HepG2 (cell line): Measurements from ENCODE around the gene ZFPM1. TPM values are rescaled to one million over a fixed set of nuclear protein-coding genes. Genes with fewer than 3 reads are reported as not detected.

Experiments used
- ATAC-seq: fragments of 200-7000 bp; cut with Tn5 transposase; 3 replicates; pipeline ENCODE4 v1.9.1; 2020; ENCODE audit warnings: mild to moderate bottlenecking, moderate library complexity
- BruUV-seq: library from RNA; stranded (reverse); fragments of 400-500 nt; replicated peaks from 2 replicates; lab custom pipeline; 2021; lab: Mats Ljungman, UMichigan
- CTCF ChIA-PET: fragments of 300-600 bp; formaldehyde crosslinking; extraction: SDS; loops from one replicate; lab custom pipeline; 2021; ENCODE audit warnings: low total read pairs, inconsistent platforms, low intra/inter-chr PET ratio; lab: Yijun Ruan, JAX
- POLR2A ChIA-PET: fragments of 350-600 bp; sonication (Branson Sonifier 250); formaldehyde crosslinking; loops from one replicate; lab custom pipeline; 2020; ENCODE audit warnings: antibody characterized with exemption, inconsistent platforms; lab: Yijun Ruan, JAX
- DNase-seq: peaks from one replicate; pipeline ENCODE4 v3.0.0-alpha.2; 2015; ENCODE audit warnings: low spot score
- FAIRE-seq: peaks from 3 replicates; lab custom pipeline; 2011; peaks lifted over from hg19 to GRCh38; lab: Jason Lieb, UNC
- H2AFZ ChIP-seq: one replicate; pipeline ENCODE4 v1.6.1; 2011; ENCODE audit warnings: low read length, inconsistent platforms
- H3K27ac ChIP-seq: fragments of 300-600 bp; 3 replicates; pipeline ENCODE4 v1.8.0; 2011; ENCODE audit warnings: mixed run types, mild to moderate bottlenecking, mixed read lengths, low read length, inconsistent platforms; ENCODE audit not compliant: insufficient read depth; ENCODE audit errors: extremely low read length
- H3K27me3 ChIP-seq, 2 experiments: fragments of 200-600 bp in 1 of 2; 2 replicates in 1 of 2; 3 replicates in 1 of 2; pipeline versions ENCODE4 v1.6.0 to v1.8.0; 2011; ENCODE audit warnings: low read length in 2 of 2, mild to moderate bottlenecking in 2 of 2, moderate library complexity in 2 of 2, inconsistent platforms in 1 of 2; ENCODE audit not compliant: insufficient read depth in 2 of 2, control insufficient read depth in 1 of 2
- H3K36me3 ChIP-seq, 2 experiments: fragments of 200-600 bp in 1 of 2; replicated peaks in 1 of 2; 2 replicates in 1 of 2; 3 replicates in 1 of 2; pipeline versions ENCODE4 v1.5.1 to v1.8.0; 2011; ENCODE audit warnings: low read length in 2 of 2, inconsistent platforms in 1 of 2; ENCODE audit not compliant: insufficient read depth in 2 of 2, control insufficient read depth in 1 of 2
- H3K4me1 ChIP-seq: 2 replicates; pipeline ENCODE4 v1.5.1; 2012; ENCODE audit warnings: low read length, inconsistent platforms; ENCODE audit not compliant: insufficient read depth
- H3K4me2 ChIP-seq: 2 replicates; pipeline ENCODE4 v1.6.0; 2011; ENCODE audit warnings: low read depth, low read length, inconsistent platforms
- H3K4me3 ChIP-seq, 3 experiments: fragments of 200-600 bp in 1 of 3; sonication (generic), shearing (Covaris generic) in 1 of 3; replicated peaks in 1 of 3; 2 replicates each; pipeline ENCODE4 v1.5.1; 2011 to 2016; ENCODE audit warnings: low read length in 3 of 3, inconsistent platforms in 2 of 3, low read depth in 2 of 3, mild to moderate bottlenecking in 2 of 3, control low read depth in 1 of 3, mixed read lengths in 1 of 3; ENCODE audit not compliant: insufficient read depth in 1 of 3
- H3K79me2 ChIP-seq: one replicate; pipeline ENCODE4 v1.6.1; 2011; ENCODE audit warnings: low read length, inconsistent platforms; ENCODE audit not compliant: insufficient read depth
- H3K9ac ChIP-seq: 2 replicates; pipeline ENCODE4 v1.6.0; 2011; ENCODE audit warnings: mild to moderate bottlenecking, low read depth, low read length, inconsistent platforms; ENCODE audit not compliant: insufficient read depth
- H3K9me3 ChIP-seq: 2 replicates; pipeline ENCODE4 v1.5.1; 2012; ENCODE audit warnings: mild to moderate bottlenecking, low read length
- H4K20me1 ChIP-seq: 2 replicates; pipeline ENCODE4 v1.6.0; 2011; ENCODE audit warnings: inconsistent platforms, mild to moderate bottlenecking, low read length, moderate library complexity; ENCODE audit not compliant: insufficient read depth
- CC2D1A ChIP-seq: sonication (generic); formaldehyde crosslinking; IDR thresholded peaks from 2 replicates; pipeline ENCODE4 v1.8.1; 2023; ENCODE audit warnings: mild to moderate bottlenecking, missing genetic modification reagents
- CHD4 ChIP-seq: fragments of 200-600 bp; sonication (generic); IDR thresholded peaks from 2 replicates; pipeline ENCODE4 v1.7.0; 2017; ENCODE audit warnings: mild to moderate bottlenecking, low read length, borderline replicate concordance
- HNF4A ChIP-seq: sonication (generic); formaldehyde crosslinking; IDR thresholded peaks from 2 replicates; pipeline ENCODE4 v1.4.0; 2020; ENCODE audit warnings: missing genetic modification reagents
- HNRNPK ChIP-seq: fragments of 200-400 bp; formaldehyde crosslinking; IDR thresholded peaks from 2 replicates; pipeline ENCODE4 v1.6.1; 2018; ENCODE audit warnings: low read length, low read depth, moderate library complexity, mild to moderate bottlenecking; ENCODE audit not compliant: poor library complexity, severe bottlenecking
- MLLT10 ChIP-seq: sonication (generic); formaldehyde crosslinking; IDR thresholded peaks from 2 replicates; pipeline ENCODE4 v1.4.0; 2020; ENCODE audit warnings: missing genetic modification reagents
- PATZ1 ChIP-seq: sonication (generic); formaldehyde crosslinking; IDR thresholded peaks from 2 replicates; pipeline ENCODE4 v1.4.0; 2020; ENCODE audit warnings: missing genetic modification reagents
- PCBP1 ChIP-seq: fragments of 200-400 bp; formaldehyde crosslinking; IDR thresholded peaks from 2 replicates; pipeline ENCODE4 v1.6.1; 2017; ENCODE audit warnings: mild to moderate bottlenecking, low read depth, low read length, borderline replicate concordance
- SKIL ChIP-seq: sonication (generic); formaldehyde crosslinking; IDR thresholded peaks from 2 replicates; pipeline ENCODE4 v1.8.0; 2022; ENCODE audit warnings: missing genetic modification reagents, mild to moderate bottlenecking, moderate library complexity, borderline replicate concordance
- SRSF1 ChIP-seq: fragments of 200-400 bp; formaldehyde crosslinking; optimal IDR thresholded peaks from 2 replicates; pipeline ENCODE3; 2017; ENCODE audit warnings: mild to moderate bottlenecking, low read depth, low read length, moderate library complexity
- ZNF281 ChIP-seq: sonication (generic); formaldehyde crosslinking; IDR thresholded peaks from 2 replicates; pipeline ENCODE4 v1.4.0; 2020; ENCODE audit warnings: missing genetic modification reagents, borderline replicate concordance
- ZNF282 ChIP-seq: fragments of 450-650 bp; IDR thresholded peaks from 2 replicates; pipeline ENCODE4 v1.6.1; 2018; ENCODE audit not compliant: partially characterized antibody
- WGBS: methylation state at CpG from one replicate; pipeline ENCODE4 v1.1.6; 2017; ENCODE audit warnings: low lambda C conversion rate; 5-methylcytosine and 5-hydroxymethylcytosine counted together
- in situ Hi-C: cut with HindIII; loops from 2 replicates; pipeline ENCODE4 v1.10.0; 2017; ENCODE audit warnings: low pct_unique_long_range_greater_than_20kb; ENCODE audit not compliant: extremely low pct_ligation_motif_present
- intact Hi-C: fragments of 100-400 bp; cut with micrococcal nuclease; formaldehyde crosslinking; loops from one replicate; pipeline ENCODE4 v1.10.0; 2022; ENCODE audit not compliant: unreplicated experiment
- polyA plus RNA-seq, 8 experiments: library from polyadenylated mRNA; depleted of rRNA in 3 of 8; stranded (reverse) in 7 of 8; unstranded in 1 of 8; fragments of >200 nt; fragmentation: Illumina TruSeq in 4 of 8; extraction: Trizol in 4 of 8; gene quantifications; 2 replicates each; pipeline versions ENCODE4 v1.2.1 to v1.2.3, GENCODE V29; 2011 to 2016; ENCODE audit warnings: low read depth in 4 of 8, missing spikeins in 1 of 8, mixed read lengths in 1 of 8; ENCODE audit not compliant: insufficient read depth in 1 of 8
- total RNA-seq, 5 experiments: library from RNA; depleted of rRNA; stranded (reverse); fragments of >200 nt; fragmentation: Illumina TruSeq; extraction: Trizol; gene quantifications; 2 replicates each; pipeline ENCODE4 v1.2.3, GENCODE V29; 2016; ENCODE audit warnings: low read depth in 1 of 5

Gene ZFPM1
- total and polyA plus RNA-seq, 2 of the 13 experiments (the other 11 are each of a cell fraction or from before 2014, with no cell fraction given): 1.3 to 3.8 TPM

GRCh38 chr16:88442383-88442726 lies 10.7 kb upstream of the ZFPM1 start:
- H3K27me3 ChIP-seq: peaks cover 51 to 94% of the 10 kb centered on the region in 2 experiments
- CTCF ChIA-PET: interaction anchor here (0.7 to 3.6 kb wide), 9 partner anchors 10 to 119 kb away, joined by 3 to 88 read pairs (median 6); no protein-coding TSS in a partner anchor
- no peaks in the 10 kb centered on the region for H3K36me3 ChIP-seq
- H3K4me3 ChIP-seq: peak overlapping the region in 2 of 3 experiments; percentile 4 to 66; a peak in 3 of 6 replicates
- H3K9ac ChIP-seq: no peak overlapping the region
- DNase-seq (no peak), FAIRE-seq (no peak), ATAC-seq (peak; percentile 31)
- H3K79me2 ChIP-seq: no peaks in the 10 kb centered on the region
- no peaks in the 10 kb centered on the region for H3K9me3 ChIP-seq
- no peaks in the 10 kb centered on the region for H4K20me1 ChIP-seq
- in situ Hi-C loops: no loop called here
- no TSS peak for BruUV-seq
- 17% methylated on average over 9 of the region's 9 CpGs for WGBS
- H3K4me2 ChIP-seq: peak overlapping the region; percentile 75
- peaks cover 16% of the 10 kb centered on the region for H3K4me1 ChIP-seq
- H3K27ac ChIP-seq: no peak overlapping the region
- TF ChIP-seq PATZ1 (CRISPR knock-in tag) (peak; percentile 51; the same call in 1 of the 2 replicates), ZNF282 (no peak), PCBP1 (0 out of 2 replicates have a peak, but pooled peaks have one; percentile 58), HNRNPK (peak; percentile 9), MLLT10 (CRISPR knock-in tag) (no peak), CHD4 (no peak), SRSF1 (peak; percentile 68), CC2D1A (CRISPR knock-in tag) (no peak), ZNF281 (CRISPR knock-in tag) (0 out of 2 replicates have a peak, but pooled peaks have one; percentile 63), HNF4A (0 out of 2 replicates have a peak, but pooled peaks have one; percentile 40), SKIL (CRISPR knock-in tag) (0 out of 2 replicates have a peak, but pooled peaks have one; percentile 19)
- TF ChIP-seq, all 625 proteins: peak for 7
- H2AFZ ChIP-seq: no peak overlapping the region
- intact Hi-C loops: loop anchor here (2.0 kb wide), 2 partner anchors 46 to 84 kb away; no protein-coding TSS in a partner anchor
- POLR2A ChIA-PET: no interaction called here
